Measurements from ENCODE around the gene MBP.
"Not testable (repeated sequence)": the region's sequence is repeated elsewhere in the genome, so short reads cannot be mapped to it uniquely, and the experiment has no call there.

Gene MBP

DNA sequence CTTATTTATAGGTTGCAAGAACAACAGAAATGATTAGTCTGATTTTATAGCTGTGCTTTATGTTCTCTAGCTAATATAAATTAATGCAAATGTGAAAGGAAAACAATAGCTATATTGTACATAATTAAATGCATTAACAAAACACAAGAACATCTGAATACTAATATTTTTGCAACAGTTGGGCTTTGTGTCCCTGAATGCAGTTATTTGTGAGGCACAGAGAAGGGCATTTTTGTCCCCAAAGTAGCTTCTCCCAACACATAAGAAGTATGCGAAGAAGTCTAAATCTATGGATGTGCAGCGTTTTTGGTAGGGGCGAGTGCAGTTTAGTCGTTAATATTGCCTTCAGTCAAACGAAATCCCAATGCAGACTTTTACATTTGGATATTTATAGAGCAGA lies 110.0 kb downstream of the MBP start:
- DNase-seq (ENCODE audit: low read depth, low spot score) = no peak

DNA sequence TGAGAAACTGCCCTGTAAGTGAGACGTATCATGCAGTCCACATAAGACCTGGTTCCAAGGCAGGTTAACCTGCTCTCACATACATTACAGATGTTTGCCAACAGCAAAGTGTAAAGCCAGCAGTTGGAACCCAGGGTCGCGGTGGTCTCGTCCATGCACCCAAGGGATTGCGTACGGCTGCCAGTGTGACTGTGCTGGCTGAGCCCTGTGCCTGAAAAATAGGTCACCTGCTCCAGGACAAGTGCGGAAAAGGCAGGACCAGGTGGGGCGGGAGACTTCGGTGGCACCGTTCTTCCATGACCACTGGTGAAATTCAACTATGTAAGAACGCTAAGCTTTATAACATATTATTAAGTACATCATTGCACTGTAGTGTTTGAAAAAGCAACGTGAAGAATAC lies 110.5 kb downstream of the MBP start:
- DNase-seq (ENCODE audit: low read depth, low spot score) = no peak

DNA sequence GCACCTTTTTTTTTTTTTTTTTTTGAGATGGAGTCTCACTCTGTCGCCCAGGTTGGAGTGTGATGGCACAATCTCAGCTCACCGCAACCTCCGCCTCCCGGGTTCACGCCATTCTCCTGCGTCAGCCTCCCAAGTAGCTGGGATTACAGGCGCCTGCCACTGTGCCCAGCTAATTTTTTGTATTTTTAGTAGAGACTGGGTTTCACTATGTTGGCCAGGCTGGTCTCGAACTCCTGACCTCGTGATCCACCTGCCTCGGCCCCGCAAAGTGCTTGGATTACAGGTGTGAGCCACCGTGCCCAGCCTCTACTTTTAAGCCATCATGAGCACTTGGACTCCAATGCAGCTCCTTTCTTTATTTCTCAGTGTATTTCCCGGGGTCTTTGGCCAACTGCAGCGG lies 111.1 kb downstream of the MBP start:
- not testable (repeated sequence) for DNase-seq (ENCODE audit: low read depth, low spot score)

DNA sequence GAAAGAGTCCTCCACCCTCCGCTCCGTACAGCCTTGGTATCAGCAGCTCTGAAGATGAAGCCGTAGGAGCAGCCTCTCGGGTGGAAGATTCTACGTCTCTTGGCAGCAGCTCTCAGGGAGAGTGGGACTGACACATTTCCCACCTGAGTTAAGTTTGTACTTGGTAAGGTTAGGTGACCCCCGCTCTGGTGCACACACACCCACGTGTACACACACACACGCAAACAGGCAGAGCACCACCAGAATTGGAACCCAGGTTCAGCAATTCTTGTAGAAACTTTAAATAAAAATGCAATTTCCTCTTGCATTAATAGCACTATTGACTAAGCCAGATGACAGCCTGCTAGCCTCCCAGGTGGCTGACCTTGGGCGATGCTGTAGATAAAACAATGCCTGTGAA lies 111.5 kb downstream of the MBP start:
- no peak for DNase-seq (ENCODE audit: low read depth, low spot score)

DNA sequence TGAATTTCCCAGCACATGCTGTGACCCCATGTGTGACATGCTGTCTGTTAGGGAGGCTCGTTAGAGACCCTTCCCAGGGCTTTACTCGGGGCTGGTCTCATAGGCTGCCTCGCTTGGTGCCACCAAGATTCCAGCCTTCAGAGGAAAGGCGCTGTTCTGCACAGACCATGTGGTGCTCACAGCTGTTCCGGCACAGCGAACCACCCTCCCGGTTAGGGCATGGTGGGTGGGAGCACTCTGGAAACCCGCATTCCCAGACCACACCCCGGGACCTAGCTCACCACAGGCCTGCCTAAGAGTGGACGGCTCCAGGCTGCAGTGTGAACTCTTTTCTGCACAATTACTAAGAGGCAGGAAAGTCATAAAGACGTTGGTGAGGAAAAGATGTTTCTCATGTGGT lies 112.0 kb downstream of the MBP start:
- DNase-seq (ENCODE audit: low read depth, low spot score) = no peak

DNA sequence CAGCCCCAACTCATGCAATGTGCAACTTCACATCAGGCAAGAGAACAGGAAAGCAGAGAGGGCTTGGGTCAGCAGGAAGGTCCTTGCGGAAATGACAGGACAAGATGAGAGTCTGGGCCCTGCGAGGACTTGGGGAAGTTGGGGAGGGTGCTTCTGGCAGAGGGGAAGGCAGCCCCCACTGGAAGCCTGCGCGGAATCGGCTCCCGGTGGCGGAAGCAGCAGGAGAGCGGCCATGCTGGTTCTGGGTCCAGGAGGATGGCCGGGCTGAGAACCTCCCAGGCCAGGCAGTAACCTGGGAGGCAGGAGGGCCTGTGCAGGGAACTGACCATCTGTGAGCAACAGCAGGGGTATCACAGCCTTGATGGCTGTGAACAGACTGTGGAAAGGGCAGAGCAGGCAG lies 112.9 kb downstream of the MBP start:
- DNase-seq (ENCODE audit: low read depth, low spot score) = no peak

DNA sequence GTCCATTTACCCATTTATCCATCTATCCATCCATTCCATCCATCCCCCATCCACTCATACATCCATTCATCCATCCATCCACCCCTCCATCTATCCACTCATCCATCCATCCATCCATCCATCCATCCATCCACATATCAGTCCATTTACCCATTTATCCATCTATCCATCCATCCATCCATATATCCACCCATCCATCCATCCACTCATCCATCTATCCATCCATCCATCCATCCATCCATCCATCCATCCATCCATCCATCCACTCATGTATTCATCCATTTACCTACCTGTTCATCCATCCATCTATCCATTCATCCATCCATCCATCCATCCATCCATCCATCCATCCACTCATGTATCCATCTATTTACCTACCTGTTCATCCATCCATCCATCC lies 113.9 kb downstream of the MBP start:
- DNase-seq (ENCODE audit: low read depth, low spot score) = not testable (repeated sequence)

DNA sequence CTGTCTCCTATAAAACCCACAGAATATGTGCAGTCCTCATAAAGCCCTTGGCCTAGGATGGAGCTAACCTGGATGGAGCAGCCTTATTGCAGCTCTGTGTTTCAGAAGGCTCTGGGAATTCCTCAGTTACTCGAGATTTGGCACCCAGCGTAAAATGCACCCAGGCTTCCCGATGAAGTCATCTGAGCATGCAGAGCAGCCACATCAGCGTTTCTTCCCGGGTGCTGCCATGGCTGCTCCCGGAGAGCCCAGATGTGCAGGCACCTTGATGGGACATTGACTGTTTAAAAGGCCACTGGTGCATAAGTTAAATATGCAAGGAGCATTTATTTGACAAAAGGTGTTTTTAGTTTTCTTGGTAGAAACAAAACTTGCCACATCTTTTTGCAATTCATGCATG lies 115.2 kb downstream of the MBP start:
- no peak for DNase-seq (ENCODE audit: low read depth, low spot score)

DNA sequence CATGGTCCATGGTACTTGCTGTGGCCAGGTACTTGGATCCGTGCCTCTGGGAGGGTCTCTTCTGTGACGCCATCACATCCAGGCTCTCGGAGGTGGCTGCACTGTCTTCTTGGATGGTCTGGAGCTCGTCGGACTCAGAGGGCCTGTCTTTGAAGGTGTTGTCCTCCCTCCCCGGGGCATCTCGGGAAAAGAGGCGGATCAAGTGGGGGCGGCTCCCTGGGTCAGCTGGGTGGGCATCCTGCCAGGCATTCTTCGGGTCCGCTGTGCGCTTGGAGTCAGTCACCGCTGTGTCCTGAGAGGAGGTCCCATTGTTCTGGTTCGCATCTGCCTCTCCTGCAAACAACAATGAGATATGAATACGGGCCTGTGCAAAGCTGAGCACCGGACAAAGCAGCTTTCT lies 115.6 kb downstream of the MBP start:
- no peak for DNase-seq (ENCODE audit: low read depth, low spot score)

DNA sequence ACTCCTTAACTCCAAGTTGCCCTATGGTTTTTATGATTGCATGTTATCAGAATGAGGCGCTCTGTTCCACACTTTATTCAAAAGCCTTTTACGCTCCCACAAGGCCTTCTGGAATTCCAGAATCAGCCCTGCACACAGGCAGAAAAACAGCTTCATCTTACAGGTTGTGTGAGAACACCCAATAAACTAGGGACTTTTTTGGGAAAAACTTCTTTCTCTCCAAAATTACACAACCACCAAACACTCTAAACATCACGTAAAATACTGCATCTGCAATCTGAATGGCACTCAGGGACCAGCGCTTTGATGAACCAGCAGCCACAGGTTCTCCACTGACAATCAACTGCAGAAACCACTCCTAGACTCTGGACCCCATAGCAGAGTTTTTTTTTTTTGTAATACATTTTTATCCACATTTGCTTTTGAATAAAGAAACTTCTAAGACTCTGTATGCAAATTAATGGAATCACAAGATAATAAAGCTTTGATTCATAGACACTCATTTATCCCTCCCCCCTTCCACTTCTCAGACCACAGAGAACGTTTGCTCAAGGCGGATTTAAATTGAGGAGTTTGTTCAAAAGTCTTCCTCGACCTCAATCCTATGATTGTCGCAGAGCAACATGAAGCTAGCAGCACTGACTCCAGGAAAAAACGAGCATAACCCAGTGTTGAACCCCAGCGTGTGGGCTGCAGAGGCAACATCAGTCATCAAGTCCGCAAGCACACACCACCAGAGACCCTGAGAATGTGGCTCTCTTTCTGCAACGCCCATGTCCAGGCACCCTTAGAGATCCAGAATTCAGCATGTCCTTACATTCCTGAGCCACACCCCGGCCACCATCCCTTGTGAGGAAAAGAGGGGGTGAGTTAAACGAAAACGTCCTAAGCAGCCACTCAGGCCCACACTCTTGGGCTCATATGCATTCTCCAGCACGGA lies 116.5 kb downstream of the MBP start:
- DNase-seq (ENCODE audit: low read depth, low spot score) = no peak

DNA sequence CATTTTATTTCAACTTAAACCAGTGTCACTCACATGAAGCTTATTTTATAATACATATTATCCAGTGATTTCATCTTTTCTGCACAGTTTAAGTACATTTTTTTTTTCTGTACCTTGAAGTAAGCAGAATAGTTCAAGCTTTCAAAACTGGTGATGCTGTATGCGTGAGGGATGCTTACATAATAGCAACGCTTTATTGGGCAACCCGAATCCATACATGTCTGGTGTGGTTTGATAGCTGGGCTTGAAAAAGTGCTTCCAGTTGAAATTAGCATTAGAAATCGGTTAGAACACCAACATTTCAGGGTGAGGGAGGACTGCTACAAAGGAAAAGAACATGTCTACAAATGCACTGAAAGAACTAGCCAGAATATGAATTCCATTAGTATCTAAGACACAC lies 117.4 kb downstream of the MBP start:
- no peak for DNase-seq (ENCODE audit: low read depth, low spot score)

DNA sequence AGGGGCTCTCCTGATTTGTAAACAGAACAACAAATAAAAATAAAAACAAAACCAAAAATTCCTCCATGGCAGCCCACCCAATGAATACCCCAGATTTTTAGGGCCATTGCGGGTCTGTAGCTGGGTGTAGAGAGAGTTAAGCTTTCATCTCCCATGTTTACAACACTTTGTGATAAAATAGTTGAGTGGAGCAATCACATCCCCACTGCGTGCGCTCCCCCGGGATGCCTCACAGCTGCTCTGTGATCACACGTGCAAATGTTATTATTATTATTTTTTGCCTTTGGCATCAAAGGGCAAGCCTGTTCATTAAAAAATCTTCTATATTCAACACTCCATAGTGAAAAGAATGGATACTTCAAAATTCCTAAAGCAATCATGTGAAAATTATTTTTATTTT lies 118.0 kb downstream of the MBP start:
- no peak for DNase-seq (ENCODE audit: low read depth, low spot score)

DNA sequence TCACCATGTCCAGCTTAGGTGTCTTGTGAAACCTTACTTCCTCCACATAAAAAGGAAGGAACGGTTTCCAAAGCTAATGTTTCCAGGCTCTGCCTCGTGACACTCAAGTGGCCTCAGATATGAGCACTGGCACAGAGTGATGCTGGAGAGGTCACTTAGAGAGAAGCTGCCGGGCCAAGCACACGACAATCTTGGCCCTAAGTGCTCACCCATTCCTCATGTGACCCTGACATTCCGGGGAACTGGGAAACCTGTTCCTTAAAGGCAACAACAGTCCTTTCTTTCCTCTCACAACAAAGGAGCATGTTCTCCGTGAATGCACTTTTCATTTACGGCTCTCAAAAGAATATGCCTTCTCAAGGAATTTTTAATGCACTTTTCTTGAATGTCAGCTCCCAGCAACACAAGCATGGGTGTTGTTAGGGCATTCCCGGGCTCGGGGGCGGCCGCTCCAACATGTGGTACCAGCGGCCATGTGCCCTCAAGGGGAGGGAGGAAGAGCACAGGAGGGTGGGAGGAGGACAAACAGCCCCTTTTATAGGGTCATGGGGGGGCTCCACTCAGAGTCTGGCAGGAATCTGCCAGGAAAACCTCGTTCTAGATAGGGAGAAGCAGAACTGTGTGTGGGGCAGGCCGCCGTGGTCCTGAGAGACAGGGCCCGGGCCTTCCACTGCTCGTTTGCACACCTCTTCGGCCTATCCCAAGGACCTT lies 118.6 kb downstream of the MBP start:
- DNase-seq (ENCODE audit: low read depth, low spot score) = no peak

DNA sequence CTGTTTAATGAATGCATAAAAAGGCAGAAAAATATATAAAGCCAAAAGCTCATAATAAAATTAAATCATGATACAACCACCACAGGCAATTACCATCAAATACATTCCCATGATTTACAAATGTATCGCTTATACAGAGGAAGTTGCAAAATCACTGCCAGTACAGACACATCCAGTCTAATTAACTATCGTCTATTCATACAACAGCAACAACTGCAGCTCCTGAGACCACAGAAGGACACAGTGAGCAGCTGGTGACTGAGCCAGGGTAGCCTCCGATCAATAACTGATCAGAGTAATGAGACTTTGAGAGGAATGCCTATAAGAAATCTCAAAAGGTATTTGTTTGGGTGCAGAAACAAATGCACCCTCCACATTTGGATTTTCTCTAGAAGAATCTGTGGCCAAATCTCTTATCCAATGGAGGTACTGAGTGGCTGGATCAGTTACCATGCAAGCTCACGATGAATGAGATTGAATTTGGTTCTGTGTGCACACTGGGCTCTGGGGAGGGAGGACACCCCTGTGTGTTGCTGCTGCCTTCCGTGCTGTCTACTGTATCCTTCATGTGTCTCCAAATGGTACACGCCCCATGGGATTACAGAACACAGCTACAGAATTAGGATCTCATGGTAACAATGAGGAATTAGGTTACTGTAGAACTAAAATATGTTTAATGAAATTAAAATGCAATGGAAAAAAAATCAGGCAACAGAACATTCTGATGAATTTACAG lies 119.6 kb downstream of the MBP start:
- DNase-seq (ENCODE audit: low read depth, low spot score) = no peak

DNA sequence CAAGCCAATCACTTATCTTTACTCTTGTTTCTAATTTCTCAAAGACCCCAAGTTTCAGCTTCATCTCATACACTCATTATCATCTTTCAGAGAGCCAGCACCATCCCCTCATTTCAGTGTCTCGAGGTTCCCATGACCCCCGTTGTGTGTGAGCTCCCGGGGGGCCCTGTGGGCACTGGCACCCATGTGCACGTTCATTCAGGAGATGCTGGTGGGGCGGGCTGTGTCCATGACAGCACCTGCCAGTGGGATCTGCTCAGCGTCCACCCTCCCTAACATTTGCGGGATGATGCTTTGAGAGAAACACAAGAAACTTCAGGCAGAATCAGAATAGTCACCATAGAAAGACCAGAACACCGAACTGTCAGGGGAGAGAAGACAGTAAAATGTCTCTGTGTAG lies 120.5 kb downstream of the MBP start:
- no peak for DNase-seq (ENCODE audit: low read depth, low spot score)

DNA sequence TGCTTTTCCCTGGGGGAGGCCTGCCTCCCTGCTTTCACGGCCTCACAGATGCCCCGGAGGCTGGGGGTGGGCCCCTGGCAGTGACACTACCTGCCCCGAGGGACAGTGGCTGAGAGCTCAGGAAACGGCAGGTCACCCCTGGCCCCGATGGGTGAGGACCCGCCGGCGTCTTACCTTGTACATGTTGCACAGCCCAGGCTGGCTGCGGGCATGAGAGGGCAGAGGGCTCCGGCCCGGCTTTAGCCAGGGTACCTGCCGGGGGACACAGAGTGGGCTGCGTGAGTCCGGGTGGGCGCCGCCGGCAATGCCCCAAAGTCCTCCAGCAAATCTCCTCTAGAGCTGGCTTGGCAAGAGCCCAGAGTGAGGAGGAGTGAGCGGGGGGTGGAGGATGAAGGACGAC lies 122.9 kb downstream of the MBP start:
- DNase-seq (ENCODE audit: low read depth, low spot score) = no peak

DNA sequence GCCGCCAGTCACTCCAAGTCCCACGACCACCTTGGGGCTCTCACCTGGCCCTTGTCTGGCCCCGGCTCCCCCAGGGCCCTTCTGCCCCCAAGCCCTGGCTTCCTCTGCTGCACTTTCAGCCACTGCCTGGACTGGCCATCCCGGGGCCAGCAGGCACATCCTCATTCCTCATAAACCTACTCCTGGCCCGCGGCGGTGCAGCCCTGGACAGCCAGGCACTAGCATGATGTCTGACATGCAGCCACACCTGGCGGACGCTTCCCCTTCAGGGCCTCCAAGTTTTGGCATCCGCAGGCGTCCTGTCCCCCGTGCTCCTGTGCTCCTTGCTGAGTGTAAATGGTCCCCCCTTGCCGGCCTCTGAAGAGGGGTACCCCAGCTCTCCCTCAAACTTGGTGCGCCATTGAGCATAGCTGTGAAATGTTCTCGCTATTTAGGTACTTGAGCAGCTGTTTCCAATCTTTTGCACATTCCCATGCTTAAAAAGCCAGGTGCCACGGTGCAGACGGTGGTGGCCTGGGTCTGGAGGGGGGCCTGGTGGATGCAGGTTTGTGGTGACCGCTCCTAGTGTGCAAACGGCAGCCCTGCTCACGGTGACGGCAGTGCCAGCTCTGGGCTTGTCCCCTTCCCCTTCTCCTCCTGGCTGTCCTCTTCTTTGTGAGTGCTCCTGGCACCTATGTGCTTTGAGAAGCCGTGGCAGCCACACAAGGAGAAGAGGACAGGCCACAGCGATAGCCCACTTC lies 123.8 kb downstream of the MBP start:
- DNase-seq (ENCODE audit: low read depth, low spot score) = no peak

DNA sequence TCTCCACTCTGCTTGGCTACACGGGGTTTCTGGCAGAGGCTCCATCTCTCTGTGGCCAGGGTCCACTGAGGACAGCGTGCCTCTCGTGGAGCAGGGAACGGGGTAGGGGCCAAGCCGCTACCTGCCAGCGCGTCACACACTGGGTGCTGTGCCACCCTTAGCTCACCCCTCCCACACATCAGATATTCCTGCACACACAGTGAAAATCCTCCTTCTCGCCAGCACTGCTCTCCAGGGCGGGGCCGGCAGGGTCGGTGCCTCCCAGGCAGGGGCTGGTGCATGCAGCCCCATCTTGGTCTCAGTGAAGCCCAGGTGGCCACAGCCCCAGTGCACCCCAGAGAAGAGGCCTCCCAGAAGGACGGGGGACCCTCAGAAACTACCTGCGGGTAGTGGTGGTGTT lies 124.6 kb downstream of the MBP start:
- DNase-seq (ENCODE audit: low read depth, low spot score) = no peak

DNA sequence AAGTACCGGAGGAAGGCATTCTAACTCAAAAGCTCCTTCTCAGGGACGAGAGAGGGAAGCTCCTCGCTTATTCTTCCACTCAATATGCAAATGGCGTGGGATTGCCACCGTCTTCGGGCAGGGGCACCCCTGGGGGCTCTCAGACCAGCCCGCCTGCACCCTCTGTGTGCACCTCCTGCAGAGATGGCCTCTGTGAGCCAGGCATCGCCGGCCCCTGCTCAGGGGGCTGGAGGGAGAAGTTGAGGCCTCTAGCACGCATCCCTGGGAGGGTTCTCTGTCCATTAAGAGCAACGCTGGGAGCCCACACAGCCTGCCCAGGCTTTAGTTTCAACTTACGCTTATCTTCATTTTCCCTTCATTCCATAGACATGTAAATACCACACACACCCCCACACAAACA lies 125.3 kb downstream of the MBP start:
- DNase-seq (ENCODE audit: low read depth, low spot score) = no peak

DNA sequence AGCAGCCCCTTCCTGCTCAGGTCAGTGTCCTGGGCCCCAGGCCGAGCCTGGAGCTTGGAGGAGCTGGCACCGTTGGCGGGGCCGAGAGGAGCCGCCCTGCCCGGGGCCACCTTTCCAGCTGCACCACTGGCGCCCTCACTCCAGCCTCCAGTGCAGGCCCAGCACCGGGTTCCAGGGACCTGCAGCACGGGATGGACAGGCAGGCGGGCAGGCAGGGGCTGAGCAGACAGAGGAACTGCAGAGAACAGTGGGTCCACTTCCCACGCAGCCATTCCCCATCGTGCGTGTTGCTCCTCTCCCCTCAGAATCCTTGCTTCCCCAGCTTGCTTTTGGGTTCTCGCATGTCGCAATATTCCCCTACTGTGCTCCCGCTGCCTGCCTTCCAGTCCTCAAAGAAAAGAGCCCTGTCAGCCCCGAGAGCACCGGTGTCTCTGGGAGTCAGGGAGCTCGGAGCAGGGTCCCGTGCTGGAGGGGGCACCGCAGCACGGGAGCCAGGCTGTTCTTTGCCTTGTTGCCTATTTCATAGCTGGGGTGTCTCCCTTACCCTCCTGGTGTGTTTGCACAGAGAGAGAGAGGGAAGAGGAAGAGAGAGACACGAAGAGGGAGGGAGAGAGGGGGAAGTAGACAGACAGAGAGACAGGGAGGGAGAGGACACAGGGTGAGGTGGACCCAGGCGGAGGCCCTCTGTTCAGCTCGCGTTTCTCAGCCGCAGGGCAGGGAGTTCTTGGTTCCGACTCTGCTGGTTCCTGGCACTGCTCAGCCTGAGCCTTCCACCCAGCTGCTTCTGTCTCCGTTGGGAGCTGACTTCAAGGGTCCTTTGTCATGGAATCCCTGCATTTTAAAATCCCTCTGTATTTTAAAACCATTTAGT lies 126.0 kb downstream of the MBP start:
- no peak for DNase-seq (ENCODE audit: low read depth, low spot score)

Measured in activated CD4-positive, CD25-positive, alpha-beta regulatory T cell treated with anti-CD3 and anti-CD28 coated beads, Interleukin-2, amount 50 U/mL, for 16 hours (primary cell).